DMS79 treated with DMSO at 0.1 percent for 48 hours (cell line): ENCODE measurements around the gene PLIN3.
"Not testable (repeated sequence)": the region's sequence is repeated elsewhere in the genome, so short reads cannot be mapped to it uniquely, and the experiment has no call there.

Experiments used
- DNase-seq: peaks from one replicate; lab custom pipeline; 2025; lab: John Stamatoyannopoulos, UW

The PLIN3 gene

DNA sequence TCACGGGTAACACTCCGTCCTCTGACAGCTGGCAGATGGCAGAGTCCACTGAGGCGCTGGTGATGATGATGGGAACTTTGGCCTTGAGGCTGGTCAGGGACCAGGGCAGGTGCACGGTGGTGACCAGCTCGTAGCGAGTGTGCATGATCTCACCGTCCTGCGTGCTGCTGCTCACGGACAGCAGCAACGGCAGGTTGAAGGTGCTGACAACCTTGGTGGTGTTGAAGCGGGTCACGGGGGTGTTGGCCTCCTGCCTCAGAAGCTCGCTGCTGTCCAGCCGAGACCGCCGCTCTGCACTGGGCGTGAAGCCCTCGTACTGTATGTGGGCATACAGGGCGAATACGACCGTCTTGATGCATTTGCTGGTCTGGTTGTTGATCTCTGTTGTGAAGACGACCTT, 23.6 kb upstream of the PLIN3 start:
- no peak for DNase-seq

DNA sequence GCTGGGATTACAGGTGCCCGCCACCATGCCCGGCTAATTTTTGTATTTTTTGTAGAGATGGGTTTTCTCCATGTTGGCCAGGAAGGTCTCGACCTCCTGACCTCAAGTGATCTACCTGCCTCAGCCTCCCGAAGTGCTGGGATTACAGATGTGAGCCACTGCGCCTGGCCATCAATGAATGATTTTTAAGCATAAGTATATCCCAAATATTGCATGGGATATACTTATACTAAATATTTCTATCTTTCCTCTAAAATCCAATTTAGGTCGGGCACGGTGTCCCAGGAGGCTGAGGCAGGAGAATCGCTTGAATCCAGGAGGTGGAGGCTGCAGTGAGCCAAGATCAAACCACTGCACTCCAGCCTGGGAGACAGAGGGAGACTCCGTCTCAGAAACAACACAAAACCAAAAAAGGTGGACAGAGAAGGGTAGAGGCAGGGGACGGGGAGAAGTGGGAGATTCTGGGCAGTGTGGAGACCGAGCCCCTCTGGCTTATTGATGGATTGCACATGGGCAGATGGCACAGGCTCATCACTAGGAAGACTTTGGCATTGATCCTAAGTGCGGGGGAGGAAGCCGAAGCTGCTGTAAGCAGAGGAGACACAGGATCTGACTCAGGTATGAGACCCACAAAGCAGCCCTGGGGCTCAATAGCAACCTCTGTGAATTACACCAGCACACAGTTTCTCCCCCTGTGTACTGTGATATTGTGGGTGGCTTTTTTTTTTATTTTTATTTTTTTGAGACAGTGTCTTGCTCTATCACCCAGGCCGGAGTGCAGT, 21.8 kb upstream of the PLIN3 start:
- DNase-seq = no peak

DNA sequence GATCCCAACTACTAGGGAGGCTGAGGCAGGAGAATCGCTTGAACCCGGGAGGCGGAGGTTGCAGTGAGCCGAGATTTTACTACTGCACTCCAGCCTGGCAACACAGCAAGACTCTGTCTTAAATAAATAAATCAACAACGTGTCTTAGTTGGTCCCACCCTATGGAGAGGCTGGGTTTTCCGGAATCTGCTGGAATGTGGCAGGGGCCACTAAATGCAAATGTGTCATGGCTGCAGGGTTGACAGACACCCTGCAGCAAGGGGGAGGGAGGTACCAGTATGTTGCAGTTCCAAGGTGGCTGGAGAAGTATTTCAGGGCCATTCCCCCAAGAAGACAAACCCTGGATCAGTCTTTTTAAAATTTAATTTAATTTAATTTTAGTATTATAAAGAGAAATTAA, 20.3 kb upstream of the PLIN3 start:
- not testable (repeated sequence) for DNase-seq

DNA sequence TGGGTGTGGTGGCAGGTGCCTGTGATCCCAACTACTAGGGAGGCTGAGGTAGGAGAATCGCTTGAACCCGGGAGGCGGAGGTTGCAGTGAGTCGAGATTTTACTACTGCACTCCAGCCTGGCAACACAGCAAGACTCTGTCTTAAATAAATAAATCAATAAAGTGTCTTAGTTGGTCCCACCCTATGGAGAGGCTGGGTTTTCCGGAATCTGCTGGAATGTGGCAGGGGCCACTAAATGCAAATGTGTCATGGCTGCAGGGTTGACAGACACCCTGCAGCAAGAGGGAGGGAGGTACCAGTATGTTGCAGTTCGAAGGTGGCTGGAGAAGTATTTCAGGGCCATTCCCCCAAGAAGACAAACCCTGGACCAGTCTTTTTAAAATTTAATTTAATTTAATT, 17.5 kb upstream of the PLIN3 start:
- not testable (repeated sequence) for DNase-seq

DNA sequence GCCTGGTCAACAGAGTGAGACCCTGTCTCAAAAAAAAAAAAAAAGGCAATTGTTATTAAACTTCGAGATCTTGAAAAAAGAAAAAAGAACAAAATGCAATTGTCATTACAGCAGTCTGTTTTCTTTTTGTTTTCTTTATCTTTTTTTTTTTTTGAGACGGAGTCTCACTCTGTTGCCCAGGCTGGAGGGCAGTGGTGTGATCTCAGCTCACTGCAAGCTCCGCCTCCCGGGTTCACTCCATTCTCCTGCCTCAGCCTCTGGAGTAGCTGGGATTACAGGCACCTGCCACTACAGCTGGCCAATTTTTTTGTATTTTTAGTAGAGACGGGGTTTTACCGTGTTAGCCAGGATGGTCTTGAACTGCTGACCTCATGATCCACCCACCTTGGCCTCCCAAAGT, 15.4 kb upstream of the PLIN3 start:
- not testable (repeated sequence) for DNase-seq

DNA sequence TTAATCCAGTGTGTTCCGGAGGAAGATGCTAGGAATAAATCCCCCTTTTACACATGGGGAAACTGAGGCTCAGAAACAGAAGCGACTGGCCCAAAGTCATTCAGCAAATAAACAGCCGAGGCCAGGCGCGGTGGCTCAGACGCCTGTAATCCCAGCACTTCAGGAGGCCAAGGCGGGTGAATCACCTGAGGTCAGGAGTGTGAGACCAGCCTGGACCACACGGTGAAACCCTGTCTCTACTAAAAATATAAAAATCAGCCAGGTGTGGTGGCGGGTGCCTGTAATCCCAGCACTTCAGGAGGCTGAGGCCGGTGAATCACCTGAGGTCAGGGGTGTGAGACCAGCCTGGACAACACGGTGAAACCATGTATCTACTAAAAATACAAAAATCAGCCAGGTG, 11.6 kb upstream of the PLIN3 start:
- DNase-seq = no peak

DNA sequence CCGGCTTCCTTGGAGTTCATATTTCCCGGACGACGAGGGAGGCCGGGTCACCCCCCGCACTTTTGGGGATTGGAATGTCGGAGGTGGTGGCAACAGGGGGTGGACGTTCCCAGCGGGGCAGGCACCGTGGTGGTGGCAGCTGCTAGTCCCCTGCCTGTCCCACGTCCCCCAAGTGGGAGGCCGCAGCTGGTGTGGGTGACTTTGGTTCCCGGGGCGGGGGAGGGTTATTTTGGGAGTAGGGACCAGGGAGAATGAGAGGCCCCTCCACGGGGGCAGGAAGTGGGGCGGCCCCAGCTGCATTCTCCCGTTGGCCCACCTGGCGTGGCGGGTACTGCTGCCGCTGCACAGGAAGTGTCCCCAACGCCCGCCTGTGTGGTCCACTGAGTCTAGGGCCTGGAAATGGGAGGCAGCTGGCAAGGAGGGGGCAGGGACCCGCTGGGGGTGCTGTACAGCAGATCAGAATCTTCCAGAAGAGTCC, 11.1 kb upstream of the PLIN3 start:
- DNase-seq = no peak

DNA sequence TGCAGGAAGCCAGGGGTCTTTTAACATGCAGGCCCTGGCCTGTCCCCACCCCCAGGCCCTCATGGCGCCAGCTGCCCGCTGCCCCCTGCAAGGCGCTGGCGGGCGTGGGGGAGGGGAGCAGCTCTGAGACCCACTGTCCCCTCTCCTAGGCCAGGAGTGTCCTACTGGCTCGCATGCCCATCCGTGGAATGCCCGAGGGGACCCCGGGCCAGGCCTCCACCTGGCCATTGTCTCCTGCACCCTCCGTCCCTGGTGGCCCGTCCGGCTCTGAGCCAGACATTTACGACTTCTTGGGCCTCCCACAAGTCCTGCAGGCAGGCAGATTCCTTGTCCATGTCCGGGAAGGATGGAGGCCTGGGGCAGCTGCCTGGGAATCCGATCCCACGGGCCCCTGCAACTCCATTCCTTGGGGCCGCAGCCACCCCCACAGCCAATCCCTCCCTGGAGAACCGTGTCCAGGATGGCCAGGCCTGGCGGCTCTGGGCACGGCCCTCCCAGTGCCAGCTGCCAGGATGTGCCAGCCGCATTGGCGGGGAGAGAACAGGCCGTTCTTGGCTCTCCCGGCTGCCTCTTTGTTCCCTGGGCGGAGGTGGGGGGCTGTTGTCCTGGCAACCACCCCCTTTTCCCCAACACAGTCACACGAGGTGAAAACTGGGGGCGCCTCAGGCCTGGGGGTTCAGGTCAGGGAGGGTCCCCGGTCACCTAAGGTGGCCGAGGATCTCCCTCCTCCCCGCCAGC, 10.5 kb upstream of the PLIN3 start:
- no peak for DNase-seq

DNA sequence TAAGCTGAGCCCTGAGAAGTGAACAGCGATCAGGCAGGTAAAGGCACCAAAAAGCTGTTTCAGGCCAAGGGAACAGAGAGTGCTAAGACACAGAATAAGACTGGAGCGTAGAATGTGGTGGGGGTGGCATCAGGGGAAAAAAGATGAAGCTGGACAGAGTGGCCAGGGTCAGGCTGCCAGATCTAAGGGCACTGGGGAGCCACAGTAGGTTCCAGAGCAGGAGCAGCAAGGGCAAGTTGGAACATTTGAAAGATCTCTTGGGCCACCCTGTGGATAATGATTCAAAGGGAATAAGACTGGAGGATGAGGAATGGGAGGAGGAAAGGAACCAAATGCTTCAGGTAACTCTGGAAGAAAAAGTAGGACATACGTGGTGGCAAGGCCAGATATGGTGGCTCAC, 6.5 kb upstream of the PLIN3 start:
- DNase-seq = no peak

DNA sequence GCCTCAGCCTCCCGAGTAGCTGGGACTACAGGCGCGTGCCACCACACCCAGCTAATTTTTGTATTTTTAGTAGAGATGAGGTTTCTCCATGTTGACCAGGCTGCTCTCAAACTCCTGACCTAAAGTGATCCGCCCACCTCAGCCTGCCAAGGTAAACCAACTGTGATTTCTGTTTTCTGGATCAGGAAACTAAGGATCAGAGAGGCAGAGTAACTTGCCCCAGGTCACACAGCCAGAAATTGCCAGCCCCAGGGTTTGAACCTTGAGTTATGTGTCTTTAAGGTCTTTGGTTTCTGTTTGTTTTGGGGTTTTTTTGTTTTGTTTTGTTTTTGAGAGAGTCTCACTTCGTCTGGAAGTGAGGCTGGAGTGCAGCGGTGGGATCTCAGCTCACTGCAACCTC, 4.2 kb upstream of the PLIN3 start:
- DNase-seq = no peak

DNA sequence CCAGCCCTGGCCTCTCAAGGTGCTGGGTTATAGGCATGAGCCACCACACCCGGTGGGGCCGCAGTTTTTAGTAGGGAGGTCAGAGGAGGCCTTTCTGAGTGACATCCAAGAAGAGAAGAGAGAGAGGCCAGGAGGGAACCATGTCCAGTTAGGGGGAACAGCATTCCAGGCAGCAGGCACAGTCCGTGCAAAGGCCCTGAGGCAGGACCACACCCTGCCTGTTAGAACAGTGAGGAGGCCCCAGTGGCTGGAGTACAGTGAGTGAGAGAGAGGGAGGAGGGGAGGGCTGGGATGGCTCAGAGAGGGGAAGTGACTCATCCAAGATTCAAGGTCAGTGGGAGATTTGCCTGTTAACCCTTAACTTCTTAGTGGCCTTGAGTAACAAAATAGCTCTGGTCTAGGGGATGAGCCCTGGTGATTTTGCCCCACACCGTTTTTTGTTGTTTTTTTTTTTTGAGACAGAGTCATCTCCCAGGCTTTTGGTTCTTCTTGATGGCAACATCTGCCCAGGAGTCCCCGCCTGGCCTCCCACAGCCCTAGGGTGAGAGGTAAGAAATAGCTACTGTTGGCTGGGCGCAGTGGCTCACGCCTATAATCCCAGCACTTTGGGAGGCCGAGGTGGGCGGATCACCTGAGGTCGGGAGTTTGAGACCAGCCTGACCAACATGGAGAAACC, 2.7 kb upstream of the PLIN3 start:
- DNase-seq = no peak

DNA sequence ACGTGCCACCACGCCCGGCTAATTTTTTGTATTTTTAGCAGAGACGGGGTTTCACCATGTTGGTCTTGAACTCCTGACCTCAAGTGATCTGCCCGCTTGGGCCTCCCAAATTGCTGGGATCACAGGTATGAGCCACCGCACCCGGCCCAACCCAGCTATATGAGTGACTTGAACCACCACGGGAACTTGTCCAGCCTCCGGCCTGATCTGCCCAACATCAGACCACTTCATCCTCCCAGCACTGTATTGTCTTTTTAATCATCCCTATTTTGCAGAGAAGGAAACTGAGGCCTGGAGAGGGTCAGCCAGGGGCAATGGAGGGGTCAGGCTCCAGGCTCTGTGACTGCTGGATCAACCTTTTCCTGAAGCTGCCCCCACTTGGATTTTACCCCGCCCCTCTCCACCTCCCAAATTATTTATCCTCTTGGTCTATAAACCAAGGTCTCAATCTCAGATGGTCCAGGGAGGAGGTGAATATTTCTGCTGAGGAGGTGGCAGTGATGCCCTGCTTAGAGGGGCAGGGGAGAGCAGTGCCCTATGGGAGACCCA, 893 bp upstream of the PLIN3 start:
- DNase-seq = no peak

DNA sequence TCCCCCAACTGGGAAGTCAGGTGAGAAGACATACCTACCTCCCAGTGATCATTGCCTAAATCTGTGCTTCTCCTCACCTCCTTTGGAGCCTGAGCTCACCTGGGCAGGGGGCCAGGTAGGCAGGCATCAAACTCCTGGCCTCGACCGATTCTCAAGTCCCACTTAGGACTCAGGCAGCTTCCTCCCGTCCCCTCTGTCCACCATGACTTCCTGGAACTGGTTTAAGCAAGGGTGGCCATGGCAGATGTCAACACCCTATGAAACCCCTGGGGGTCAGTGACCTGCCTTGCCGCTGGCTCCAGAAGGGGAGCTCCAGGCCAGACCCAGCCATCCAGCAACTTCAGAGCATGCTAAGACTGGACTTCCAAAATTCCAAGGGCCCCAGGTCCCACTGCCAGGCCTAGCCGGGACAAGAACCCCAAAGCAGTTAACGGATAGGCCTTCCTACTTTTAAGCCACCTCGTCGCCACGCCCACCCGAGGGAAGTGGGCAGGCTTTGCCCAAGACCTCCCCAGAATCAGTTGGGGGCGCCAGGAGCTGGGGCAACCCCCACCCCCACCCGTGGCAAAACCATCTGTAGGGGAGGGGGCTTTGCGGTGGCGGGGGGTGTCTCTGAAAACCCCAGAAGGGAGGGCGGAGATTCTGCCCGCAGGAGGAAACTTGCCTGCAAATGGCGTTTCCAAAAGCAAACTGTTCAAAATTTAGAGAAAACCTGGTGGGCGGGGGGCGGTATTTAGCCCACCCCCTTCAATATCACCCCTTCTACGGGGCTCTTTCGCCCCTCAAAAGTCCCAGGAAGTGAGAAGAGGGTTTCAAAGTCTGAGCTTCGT, 657 bp downstream of the PLIN3 start:
- no peak for DNase-seq

DNA sequence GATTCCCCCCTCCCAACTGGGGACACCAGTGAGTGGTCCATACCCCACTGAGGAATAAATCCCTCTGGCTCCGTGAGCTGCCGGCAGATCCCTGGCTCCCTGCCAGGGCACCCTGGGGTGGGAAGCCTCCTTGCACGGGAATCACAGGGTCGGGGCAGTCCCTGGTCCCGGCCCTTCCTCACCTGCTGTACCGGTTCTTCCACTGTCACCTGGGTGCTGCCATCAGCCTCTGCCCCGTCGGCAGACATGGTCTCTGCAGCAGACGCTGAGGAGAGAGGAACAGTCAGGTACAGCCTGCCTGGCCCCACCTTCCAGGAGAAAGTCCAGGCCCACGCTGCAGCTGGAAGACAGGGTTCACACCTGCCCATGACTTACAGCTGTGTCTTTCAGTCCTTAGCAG, 6.3 kb downstream of the PLIN3 start:
- DNase-seq = peak; percentile 70

DNA sequence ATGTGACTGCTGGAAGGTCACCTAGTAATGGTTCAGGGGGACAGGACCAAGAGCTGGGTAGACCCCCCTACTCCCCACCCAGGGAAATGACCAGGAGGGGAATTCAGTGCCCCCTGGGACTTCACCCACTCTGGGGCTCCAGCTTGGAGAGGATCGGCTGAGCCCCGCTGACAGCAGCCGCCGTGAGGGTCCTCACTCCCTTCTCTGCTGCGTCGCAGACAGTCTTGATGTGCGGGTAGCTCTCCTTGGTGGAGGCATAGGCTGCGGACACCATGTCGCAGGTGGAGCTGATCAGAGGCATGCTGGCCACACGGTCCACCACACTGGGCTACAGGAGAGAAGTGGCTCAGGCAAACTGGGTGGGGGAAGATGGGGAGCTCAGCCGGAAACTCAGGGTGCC, 7.8 kb downstream of the PLIN3 start:
- DNase-seq = no peak

DNA sequence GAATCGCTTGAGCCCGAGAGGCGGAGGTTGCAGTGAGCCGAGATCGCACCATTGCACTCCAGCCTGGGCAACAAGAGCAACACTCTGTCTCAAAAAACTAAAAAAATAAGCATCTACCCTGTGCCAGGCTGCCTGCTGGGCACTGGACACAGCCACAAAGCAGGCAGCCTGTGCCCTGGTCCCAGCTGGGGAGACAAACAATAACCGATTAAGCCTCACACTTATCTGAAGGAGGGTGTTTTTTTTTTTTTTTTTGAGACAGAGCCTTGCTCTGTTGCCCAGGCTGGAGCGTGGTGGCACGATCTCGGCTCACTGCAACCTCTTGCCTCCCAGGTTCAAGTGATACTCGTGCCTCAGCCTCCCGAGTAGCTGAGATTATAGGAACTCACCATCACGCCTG, 11.0 kb downstream of the PLIN3 start:
- DNase-seq = not testable (repeated sequence)

DNA sequence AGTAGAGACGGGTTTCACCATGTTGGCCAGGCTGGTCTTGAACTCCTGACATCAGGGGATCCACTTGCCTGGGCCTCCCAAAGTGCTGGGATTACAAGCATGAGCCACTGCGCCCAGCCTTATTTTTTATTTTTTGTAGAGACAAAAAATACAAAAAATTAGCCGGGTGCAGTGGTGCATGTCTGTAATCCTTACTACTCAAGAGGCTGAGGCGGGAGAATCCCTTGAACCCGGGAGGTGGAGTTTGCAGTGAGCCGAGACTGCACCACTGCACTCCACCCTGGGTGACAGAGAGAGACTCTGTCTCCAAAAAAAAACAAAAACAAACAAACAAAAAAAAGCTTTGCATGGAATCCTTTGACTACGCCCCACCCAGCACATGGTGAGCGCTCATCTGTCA, 14.0 kb downstream of the PLIN3 start:
- DNase-seq = not testable (repeated sequence)

DNA sequence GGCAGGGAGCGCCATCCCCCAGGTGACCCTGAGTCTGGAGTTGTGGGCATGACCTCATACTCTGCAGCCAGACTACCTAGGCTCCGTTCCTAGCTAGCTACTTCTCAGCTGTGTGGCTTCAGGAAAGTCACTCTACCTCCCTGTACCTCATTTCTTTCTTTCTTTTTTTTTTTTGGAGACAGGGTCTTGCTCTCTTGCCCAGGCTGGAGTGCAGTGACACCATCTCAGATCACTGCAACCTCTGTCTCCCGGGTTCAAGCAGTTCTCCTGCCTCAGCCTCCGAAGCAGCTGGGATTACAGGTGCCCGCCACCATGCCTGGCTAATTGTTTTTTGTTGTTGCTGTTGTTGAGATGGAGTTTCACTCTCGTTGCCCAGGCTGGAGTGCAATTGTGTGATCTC, 15.0 kb downstream of the PLIN3 start:
- DNase-seq = no peak

DNA sequence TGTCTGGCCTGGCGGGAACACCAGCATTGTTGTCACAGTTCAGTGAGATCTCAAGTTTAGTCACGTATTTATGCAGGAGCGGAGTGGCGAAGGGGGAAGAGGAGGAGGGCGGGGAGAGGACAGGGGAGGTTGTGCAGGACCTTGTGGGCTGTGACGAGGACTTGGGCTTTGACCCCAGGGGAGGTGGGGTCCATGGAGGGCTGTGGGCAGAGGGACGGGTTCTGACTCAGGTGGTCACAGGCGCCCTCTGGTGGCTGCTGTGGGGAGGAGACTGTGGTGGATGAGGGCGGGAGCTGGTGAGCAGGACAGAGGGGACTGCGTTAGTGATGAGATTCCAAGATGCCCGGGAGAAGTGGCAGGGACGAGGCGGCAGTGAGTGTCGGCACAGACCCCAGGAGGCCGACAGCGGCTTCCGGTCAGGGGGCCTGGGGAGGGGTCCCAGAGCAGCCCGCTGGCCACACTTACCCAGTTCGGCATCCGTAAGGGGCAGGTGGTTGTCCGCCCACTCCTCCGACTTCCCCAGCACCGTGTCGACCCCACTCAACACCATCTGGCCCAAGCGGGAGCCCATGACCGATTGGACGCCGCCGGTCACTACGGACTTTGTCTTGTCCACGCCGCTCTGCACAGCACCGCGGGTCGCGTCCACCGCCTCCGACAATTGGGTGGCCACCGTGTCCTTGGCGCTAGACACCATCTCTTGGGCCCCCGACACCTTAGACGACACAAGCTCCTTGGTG, 15.7 kb downstream of the PLIN3 start:
- DNase-seq = peak; percentile 72

DNA sequence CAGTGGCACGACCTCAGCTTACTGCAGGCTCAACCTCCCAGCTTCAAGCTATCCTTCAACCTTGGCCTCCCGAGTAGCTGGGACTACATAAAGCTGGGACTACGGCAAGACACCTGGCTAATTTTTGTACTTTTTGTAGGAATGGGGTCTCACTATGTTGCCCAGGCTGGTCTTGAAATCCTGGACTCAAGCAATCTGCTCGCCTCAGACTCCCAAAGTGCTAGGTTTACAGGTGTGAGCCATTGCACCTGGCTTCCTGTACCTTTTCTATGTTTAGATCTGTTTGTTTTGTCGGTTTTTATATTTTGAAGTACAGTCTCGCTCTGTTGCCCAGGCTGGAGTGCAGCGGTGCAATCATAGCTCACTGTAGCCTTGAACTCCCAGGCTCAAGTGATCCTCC, 18.4 kb downstream of the PLIN3 start:
- DNase-seq = no peak
